ENCODE data around the gene EFCAB9. TPM values are rescaled to one million over a fixed set of nuclear protein-coding genes. Genes with fewer than 3 reads are reported as not detected.

Gene EFCAB9
- total and polyA plus RNA-seq, 12 donors: not detected

DNA sequence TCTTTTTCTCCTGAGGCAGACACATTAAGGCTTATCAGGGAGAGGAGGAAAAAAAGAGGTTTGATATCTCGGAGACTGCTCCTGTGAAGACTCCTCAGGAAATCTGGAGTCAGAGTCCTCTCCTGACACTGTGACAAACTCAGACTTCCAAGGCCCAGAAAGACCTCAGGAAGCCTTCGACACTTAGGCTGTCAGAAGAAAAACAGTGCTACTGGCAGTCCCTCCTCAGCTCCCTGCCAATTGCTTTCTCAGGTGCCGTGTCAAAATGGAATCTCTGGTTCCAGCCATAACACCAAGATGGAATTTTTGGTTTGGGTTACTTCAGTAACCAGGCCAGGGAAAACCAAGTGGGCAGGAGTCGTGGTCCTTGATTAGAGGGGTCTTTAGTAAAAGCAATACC, 10.1 kb upstream of the EFCAB9 start:
- Histone ChIP-seq H3K36me3 (replicated peaks in 1 of 2) (no peaks in the 10 kb centered on the region), H3K4me1 (replicated peaks in 1 of 2) (peaks cover 5 to 35% of the 10 kb centered on the region in 2 donors), H3K4me3 (no peak overlapping the region), H3K27ac (no peak overlapping the region), H3K9me3 (replicated peaks in 1 of 3) (no peaks in the 10 kb centered on the region), H3K27me3 (no peaks in the 10 kb centered on the region)
- DNase-seq: no peak
- intact Hi-C loops (cut with DNase I): loop anchor here in 1 of 2 donors (10.0 kb wide), 1 partner anchor 101 kb away; the partner anchor contains the start of gene UBTD2
- WGBS, 4 donors: 84 to 89% (median 87%) methylated on average over 4 of the region's 4 CpGs
- TF ChIP-seq POLR2A (IDR thresholded peaks at IDR 0.05): no peak
- TF ChIP-seq, protein P1, sequence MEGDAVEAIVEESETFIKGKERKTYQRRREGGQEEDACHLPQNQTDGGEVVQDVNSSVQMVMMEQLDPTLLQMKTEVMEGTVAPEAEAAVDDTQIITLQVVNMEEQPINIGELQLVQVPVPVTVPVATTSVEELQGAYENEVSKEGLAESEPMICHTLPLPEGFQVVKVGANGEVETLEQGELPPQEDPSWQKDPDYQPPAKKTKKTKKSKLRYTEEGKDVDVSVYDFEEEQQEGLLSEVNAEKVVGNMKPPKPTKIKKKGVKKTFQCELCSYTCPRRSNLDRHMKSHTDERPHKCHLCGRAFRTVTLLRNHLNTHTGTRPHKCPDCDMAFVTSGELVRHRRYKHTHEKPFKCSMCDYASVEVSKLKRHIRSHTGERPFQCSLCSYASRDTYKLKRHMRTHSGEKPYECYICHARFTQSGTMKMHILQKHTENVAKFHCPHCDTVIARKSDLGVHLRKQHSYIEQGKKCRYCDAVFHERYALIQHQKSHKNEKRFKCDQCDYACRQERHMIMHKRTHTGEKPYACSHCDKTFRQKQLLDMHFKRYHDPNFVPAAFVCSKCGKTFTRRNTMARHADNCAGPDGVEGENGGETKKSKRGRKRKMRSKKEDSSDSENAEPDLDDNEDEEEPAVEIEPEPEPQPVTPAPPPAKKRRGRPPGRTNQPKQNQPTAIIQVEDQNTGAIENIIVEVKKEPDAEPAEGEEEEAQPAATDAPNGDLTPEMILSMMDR (IDR thresholded peaks at IDR 0.05): no peak

- no peaks in the 10 kb centered on the region for H3K36me3 ChIP-seq (replicated peaks in 1 of 2)
- 74 to 82% (median 80%) methylated on average over 10 of the region's 10 CpGs for WGBS, 4 donors
- H3K4me1 ChIP-seq (replicated peaks in 1 of 2): peaks cover 5 to 24% of the 10 kb centered on the region in 2 donors
- intact Hi-C loops (cut with DNase I): loop anchor here (5.0 to 10.0 kb wide), 2 partner anchors 73 to 100 kb away; partner anchors contain the start of gene UBTD2 (in 1 of the 2)
- H3K4me3 ChIP-seq: no peak overlapping the region
- no peaks in the 10 kb centered on the region for H3K27me3 ChIP-seq
- TF ChIP-seq, protein P1 (IDR thresholded peaks at IDR 0.05): no peak
- TF ChIP-seq POLR2A (IDR thresholded peaks at IDR 0.05): no peak
- no peak for DNase-seq
- H3K9me3 ChIP-seq (replicated peaks in 1 of 3): no peaks in the 10 kb centered on the region
- H3K27ac ChIP-seq: peak overlapping the region in 3 of 5 donors; percentile 38 to 73 (median 40)
These were observed 8.9 kb upstream of the EFCAB9 start for GRCh38 chr5:172185096-172185461.

DNA sequence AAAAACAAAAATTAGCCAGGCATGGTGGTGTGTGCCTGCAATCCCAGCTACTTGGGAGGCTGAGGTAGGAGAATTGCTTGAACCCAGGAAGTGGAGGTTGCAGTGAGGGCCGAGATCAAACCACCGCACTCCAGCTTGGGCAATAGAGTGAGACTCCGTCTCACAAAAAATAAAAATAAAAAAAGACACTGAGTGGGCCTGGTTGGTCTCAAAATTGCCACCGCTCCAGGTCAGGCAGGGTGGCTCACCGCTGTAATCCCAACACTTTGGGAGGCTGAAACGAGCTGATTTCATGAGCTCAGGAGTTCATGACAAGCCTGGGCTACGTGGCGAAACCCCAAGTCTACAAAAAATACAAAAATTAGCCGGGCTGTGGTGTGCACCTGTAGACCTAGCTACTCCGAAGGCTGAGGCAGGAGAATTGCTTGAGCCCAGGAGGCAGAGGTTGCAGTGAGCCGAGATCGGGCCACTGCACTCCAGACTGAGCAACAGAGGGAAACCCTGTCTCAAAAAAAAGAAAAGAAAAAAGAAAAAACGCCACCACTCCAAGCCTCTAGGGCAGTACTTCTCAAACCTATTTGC, 7.8 kb upstream of the EFCAB9 start:
- peak overlapping the region in 1 of 4 donors; percentile 88 for H3K4me3 ChIP-seq
- H3K27ac ChIP-seq: peak overlapping the region in 3 of 5 donors; percentile 38 to 84 (median 73)
- DNase-seq: peak in 1 of 7 donors; percentile 44

More for the DNA sequence above, 7.8 kb upstream of the EFCAB9 start:
- 79 to 83% (median 80%) methylated on average over 13 of the region's 13 CpGs for WGBS, 4 donors
- intact Hi-C loops (cut with DNase I): loop anchor here (5.0 to 10.0 kb wide), 2 partner anchors 74 to 99 kb away; partner anchors contain the start of gene UBTD2 (in 1 of the 2)
- Histone ChIP-seq H3K9me3 (replicated peaks in 1 of 3) (no peaks in the 10 kb centered on the region), H3K27me3 (no peaks in the 10 kb centered on the region), H3K4me1 (replicated peaks in 1 of 2) (peaks cover 5 to 21% of the 10 kb centered on the region in 2 donors), H3K36me3 (replicated peaks in 1 of 2) (no peaks in the 10 kb centered on the region)
- TF ChIP-seq POLR2A (IDR thresholded peaks at IDR 0.05): no peak
- TF ChIP-seq, protein P1 (IDR thresholded peaks at IDR 0.05): no peak

Measured in adrenal gland (tissue), 12 donors.